Superior temporal gyrus (tissue), 1 donor: ENCODE measurements around the gene TASP1.

ENCODE experiments used
- DNase-seq: peaks from one replicate; pipeline ENCODE4 v3.0.0-alpha.2; 2016; ENCODE audit errors: extremely low spot score

The TASP1 gene

GRCh38 chr20:13571662-13572061, 67.1 kb downstream of the TASP1 start:
- no peak for DNase-seq

GRCh38 chr20:13567663-13568062, 71.1 kb downstream of the TASP1 start:
- no peak for DNase-seq

GRCh38 chr20:13563854-13564253, 74.9 kb downstream of the TASP1 start:
- DNase-seq, result no peak

GRCh38 chr20:13554706-13555105, 84.0 kb downstream of the TASP1 start:
- DNase-seq, result no peak

DNA sequence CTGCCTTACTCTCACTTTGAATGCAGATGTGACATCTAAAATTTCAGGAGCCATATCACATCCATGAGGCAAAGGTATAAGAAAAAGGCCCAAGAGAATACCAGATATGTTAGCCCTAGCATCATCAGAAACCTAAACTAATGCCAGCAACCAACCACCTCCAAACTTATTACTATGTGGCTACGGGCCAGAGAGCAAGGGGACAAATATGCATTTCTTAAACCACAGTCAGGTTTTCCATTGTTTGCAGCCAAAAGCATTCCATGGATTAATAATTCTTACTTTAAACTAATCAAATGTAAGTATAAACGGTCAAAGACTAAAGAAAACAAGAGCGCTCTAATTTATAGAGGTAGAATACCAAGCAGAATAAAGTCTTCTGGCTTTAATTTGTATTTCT, 84.7 kb downstream of the TASP1 start:
- no peak for DNase-seq

GRCh38 chr20:13552061-13552460, 86.7 kb downstream of the TASP1 start:
- DNase-seq, result no peak

DNA sequence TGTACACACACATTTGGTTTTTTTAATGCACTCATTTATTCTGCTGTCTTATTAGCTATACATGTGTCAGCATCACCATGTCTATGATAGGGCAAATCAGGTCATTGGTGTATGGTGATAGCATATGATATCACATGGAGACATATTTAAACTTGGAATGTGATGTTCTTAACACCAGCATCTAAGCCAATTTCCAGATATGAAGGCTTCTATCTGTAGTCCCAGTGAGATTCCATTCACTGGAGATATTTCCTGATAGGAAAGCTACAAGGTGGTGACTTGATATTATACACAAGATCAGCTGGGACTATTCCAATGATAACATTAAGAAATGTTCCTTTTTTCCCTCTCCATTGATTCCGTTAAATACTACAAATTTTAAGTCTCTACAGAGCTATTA, 89.3 kb downstream of the TASP1 start:
- no peak for DNase-seq

DNA sequence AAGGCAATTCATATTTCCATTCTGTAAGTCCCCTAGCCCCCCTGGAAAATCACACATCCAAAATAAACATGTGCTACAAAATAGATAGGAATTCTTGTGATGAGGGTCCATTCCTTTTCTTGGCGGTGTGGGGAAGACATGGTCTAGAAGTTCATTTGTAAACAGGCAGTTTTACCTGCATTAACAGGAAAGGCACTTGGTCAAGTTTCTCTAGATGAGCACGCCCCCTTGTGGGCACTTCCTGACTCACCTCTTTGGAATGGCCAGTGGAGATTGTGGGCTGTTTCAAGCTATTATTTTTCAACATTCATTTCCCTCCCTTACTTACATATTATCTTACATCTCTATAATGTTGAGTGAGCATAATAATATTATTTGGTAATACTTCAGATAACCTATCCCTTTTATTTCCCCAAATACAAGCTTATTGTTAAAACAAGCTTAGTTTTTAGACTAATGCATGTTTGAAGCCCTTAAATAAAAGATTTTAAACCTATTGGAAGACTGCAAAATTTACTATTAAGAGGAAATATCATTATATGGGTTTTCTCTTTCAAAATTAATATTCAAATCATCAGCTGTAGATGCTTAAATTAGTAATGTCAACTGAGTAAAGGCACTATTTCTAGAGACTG, 92.1 kb downstream of the TASP1 start:
- DNase-seq, result peak; percentile 78

DNA sequence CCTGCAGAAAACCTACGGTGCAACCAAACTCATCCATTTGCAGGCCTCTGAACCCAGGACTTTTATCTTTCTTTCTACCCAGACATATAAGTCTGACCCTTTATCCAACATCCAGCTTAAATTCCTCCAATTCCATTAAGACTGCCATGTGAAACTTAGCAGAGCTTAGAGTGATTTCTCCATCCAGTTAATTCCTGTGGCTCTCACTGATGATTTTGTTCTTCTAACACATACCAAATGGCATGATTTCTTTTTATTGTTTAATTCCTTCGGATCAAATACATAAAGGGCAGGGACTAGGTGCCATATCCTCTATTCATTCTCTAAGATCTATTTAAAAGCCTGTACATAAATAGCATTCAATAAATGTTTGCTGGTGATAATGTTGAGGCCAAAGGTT, 92.9 kb downstream of the TASP1 start:
- DNase-seq, result no peak

GRCh38 chr20:13543783-13544182, 94.9 kb downstream of the TASP1 start:
- DNase-seq, result no peak

DNA sequence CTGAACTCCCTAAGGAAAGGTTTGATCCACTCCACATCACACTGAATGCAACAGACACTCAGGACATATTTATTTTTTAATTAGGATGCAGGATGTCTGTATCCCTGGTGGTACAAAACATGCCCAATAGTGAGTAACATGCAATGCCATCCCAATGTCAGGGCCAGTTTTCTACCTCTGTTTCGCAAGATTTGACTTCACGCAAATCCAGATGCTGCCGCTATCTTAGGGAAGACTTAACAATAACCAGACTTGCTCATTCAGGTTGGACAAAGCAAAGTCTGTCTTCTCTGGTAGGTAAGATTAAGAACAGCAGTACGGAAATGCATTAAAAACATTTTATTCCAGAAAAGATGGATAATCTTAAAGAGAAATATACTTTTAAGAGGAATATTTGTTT, 103.1 kb downstream of the TASP1 start:
- DNase-seq, result no peak

DNA sequence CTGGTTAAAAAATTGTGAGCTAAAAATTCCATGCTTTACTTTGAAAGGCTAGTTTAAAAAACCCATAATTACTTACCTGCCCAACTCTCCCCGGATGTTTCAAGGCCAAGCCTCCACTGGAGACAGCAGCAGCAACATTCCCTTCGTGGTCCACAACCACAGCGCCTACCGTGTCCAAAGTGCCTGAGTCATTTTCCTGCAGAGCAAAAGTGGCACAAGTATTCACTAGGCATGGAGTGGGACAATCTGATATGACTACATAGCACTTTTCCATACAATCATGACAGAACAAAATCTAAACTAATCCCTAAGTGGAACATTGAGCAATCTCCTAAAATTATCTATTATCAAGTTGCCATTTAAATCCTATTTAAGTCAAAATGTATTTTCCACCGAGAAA, 104.8 kb downstream of the TASP1 start:
- no peak for DNase-seq

- no peak for DNase-seq
Observed at GRCh38 chr20:13530146-13530545, 108.6 kb downstream of the TASP1 start.

- DNase-seq, result no peak
Observed at GRCh38 chr20:13526551-13526950, 112.2 kb downstream of the TASP1 start.

- DNase-seq, result no peak
Observed at GRCh38 chr20:13525225-13525940, 113.3 kb downstream of the TASP1 start.

DNA sequence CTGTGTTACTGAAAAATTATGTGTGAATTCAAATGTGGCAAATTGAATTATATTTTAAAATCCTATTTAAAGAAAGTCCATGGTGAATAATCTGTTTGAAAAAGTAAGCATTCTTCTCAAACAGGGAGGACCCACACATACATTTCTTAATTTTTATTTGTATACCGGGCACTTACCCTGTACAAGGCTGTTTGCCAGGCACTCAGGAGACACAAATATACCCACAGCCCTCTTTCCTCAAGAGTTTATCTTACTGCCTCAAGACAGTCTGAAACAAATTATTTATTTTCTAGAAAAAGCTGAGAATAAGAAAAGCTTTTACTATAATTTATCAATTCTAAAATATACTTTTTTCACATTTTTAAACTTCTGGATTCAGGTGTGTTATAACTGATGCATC, 114.4 kb downstream of the TASP1 start:
- DNase-seq, result no peak

GRCh38 chr20:13517831-13518230, 120.9 kb downstream of the TASP1 start:
- DNase-seq, result no peak

DNA sequence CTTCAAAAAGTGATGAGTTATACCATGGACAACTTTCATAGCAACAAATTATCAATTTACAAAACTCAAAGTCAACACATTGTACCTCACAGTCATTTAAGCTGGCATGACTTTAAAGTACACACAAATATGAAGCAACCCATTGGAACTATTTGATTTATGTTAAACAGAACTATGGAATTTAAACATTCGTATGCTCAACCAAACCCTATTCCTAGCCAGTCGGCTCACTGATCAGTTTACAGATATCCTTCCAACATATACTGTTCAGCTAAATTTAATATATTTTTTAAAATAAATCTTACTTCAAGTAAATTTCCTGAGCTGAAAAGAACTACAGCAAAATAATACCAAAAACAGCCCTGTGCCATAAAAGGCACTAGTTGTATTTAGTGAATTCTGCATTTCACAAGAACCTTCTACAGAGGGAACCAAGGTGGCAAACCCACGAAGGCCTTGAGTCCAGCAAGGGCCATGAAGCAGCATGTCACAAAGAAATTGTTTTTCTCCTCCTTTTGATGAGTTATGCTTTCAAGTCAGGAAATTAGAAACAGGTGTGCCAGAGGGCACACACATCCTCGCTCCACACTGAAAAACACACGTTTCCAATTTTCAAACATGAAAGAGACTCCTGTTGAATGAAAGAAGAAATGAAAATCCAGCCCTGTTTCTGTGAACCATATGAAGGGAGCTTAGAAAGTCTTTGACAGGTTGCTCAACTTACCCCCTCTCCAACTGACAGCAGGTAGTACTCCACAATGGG, 122.8 kb downstream of the TASP1 start:
- DNase-seq, result no peak

GRCh38 chr20:13515291-13515690, 123.4 kb downstream of the TASP1 start:
- no peak for DNase-seq

DNA sequence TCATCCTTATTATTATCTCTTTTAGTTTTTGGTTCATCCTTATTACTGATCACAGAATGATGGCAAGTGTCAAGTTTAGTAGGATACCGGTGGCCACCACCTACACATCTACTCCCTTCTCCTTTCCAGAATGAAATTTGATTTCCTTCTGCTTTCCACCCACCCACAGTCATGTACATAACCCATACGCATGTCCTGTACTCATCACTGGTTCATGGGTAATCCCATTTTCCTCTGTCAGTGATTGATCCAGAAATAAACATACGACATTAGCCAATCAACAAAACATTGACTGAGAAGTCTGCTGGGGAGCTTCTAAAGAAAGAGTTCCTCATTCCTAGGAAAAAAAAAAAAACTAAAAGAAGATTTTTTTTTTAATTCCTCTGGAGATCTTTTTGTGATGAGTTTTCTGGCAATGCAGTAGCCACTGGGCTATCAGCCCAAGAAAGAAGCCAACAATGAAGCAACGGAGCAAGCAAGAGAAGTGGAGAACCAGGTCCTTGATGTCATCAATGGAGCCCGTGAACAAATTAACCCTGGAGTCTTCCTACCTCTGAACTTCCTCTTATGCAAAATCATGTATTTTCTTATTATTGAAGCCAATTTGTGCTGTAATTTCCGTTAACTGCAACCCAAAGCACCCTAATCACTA, 127.8 kb downstream of the TASP1 start:
- DNase-seq, result no peak

DNA sequence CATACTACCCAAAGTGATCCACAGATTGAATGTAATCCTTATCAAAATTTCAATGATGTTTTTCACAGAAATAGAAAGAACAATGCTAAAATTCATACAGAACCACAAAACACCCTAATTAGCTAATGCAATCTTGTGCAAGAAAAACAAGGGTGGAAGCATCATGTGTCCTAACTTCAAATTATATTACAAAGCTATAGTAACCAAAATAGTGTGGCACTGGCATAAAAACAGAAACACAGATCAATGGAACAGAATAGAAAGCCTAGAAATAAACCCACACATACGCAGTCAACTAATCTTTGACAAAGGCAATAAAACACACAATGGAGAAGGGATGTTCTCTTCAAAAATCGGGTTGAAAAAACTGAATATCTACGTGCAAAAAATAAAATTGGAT, 131.1 kb downstream of the TASP1 start:
- DNase-seq, result no peak

DNA sequence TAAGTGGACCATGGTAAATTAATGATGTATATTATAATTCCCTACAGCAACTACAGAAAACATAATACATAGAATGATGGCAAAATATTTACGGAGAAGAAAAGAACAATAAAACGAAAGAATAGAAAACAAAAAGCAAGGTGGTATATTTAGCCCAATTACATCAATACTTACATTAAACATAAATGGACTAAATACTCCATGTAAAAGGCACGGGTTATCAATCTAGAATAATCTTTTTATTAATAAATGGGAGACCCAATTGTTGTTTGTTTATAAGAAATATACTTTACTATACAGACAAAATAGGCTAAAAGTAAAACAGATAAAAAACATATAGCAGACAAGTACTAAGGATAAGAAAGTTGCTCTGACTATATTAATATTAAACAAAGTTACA, 137.2 kb downstream of the TASP1 start:
- no peak for DNase-seq

DNA sequence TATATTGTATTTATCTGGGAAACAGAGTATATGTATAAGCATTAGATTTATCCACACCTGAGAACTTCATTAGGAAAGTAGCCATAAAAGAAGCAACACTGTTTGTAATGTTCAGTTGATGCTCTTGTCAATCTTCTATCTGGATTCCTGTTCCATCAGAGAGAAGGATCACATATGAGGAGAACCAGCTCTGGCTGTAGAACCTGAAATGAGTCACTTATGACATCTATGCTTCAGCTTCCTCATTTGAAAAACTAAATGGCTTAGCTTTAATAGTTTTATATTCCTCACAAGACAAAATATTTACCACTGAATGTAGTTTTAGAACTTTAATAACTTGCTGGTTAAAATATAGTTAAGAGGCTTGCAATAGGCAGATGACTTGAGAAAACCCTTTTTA, 144.7 kb downstream of the TASP1 start:
- no peak for DNase-seq
